Stimulated activated CD8-positive, alpha-beta memory T cell treated with anti-CD3 and anti-CD28 coated beads, Interleukin-15, amount 100 ng/mL, for 4 hours (primary cell): ENCODE results near the gene UQCC2.

Experiments
- DNase-seq, 2 donors: peaks; one replicate each; pipeline ENCODE4 v3.0.0-alpha.2; 2020; ENCODE audit warnings: low read depth in 2 of 2

Gene UQCC2

DNA sequence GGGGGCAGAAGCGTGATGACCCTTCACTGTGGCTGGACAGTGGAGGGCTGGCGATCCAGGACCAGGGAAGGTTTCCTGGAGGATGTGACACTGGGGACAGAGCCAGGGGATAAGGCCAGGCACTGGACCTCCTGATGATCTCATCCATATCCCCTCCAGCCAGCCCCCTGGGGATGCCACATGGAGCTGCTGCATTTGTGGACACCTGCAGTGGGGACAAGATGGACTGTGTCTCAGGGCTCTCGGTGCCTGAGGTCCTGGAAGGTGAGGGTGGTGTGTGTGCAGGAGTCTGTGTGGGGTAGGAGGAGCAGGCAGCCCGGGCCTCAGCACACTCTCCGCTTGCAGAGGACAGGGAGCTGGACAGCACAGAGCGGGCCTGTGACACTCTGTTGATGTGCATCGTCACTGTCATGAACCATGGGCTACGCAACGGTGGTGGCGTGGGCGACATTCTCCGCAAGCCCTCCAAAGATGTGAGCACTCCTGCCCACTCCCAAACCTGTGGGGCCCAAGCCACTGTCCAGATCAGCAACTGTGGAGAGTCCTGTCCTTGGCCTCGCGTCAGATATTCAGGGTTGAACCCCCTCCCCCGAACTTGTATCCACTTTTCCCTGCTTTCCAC is 19.9 kb downstream of the UQCC2 start:
- no peak for DNase-seq

GRCh38 chr6:33690766-33691165 is 20.7 kb downstream of the UQCC2 start:
- no peak for DNase-seq

DNA sequence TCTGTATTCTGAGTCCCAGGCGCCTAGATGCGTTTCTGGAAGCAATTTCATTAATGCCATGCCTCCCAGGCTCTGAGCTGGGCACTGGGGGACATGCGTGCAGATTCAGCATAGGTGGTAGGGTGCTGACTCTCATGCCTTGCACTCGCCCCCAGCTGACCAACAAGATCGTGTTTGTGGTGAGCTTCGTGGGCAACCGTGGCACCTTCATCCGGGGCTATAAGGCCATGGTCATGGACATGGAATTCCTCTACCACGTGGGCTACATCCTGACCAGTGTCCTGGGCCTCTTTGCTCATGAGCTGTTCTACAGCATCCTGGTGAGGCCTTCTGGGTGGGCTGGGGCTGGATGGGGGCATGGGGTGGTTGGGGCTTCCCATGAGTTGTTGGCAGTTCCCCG is 21.6 kb downstream of the UQCC2 start:
- no peak for DNase-seq

GRCh38 chr6:33689148-33689494 is 22.4 kb downstream of the UQCC2 start:
- no peak for DNase-seq

DNA sequence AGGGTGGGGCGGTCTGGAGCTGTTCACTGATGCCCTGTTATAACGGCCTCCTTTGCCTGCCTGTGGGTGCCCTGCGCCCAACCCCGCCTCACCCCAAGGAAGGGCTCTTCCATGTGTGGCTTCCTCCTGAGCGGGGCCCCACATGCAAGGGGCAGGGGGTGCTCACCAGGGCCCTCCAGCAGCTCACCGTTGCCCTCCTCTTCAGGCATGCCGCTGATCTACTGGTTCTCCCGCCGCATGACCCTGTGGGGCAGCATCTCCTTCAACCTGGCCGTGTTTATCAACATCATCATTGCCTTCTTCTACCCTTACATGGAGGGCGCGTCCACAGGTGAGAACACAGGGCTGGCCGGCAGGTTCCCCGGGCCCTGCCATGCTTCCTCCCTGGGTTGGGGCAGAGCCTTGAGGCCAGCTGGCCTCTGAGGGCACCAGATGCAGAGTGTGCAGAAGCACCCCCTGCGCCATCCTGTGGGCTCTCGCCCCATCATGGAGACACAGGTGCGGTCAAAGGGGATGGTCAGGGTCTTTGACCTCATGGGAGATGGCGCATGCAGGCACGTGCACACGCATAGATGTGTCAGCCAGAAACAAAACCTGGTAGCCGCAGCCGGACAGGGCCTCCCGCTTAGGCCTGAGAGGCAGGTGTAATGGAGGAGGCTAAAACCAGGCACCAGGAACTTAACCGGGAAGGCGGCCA is 22.9 kb downstream of the UQCC2 start:
- DNase-seq: no peak

- DNase-seq: no peak
Measured at GRCh38 chr6:33688006-33688405, 23.5 kb downstream of the UQCC2 start.

- DNase-seq: no peak
Measured at GRCh38 chr6:33686981-33687975, 24.2 kb downstream of the UQCC2 start.

- no peak for DNase-seq
Measured at GRCh38 chr6:33686225-33686924, 25.1 kb downstream of the UQCC2 start.

DNA sequence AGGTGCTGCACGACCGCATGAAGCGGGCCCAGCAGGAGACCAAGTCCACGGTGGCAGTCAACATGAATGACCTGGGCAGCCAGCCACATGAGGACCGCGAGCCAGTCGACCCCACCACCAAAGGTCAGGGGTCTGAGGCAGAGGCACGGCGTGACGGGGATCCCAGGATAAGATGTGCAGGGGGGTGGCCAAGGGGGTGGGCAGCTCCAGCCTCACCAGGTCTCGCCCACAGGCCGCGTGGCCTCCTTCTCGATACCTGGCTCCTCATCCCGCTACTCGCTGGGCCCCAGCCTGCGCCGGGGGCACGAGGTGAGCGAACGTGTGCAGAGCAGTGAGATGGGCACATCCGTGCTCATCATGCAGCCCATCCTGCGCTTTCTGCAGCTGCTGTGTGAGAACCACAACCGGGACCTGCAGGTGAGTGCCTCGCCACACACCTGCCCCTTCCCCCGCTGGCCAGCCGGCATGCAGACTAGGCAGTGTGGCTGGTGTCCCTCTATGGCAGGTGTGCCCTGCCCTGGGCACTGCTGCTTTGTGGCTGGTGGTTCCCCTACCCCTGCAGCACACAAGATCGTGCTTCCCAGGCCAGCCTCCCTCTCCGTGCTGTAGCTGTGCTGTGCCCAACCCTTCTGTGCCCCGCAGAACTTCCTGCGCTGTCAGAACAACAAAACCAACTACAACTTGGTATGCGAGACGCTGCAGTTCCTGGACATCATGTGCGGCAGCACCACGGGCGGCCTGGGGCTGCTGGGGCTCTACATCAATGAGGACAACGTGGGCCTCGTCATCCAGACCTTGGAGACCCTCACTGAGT is 25.9 kb downstream of the UQCC2 start:
- no peak for DNase-seq

DNA sequence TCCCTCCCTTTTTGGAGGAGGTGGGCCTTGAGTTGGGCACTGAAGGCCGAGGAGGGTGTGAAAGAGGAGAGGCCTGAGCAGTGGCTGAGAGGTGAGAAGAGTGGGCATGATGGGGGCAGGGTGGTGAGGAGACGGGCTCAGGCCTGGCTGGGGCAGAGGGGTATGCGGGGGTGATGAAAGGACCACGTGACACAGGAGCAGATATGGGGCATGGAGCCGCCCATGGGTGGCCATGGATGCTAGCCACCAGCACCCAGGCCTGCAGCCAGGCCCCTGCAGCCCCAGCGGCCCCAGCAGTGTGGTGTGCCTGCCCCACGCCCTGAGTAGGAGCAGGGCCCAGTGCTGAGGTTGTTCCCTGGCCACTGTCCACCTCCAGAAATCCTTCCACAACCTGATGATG is 26.5 kb downstream of the UQCC2 start:
- DNase-seq: no peak

DNA sequence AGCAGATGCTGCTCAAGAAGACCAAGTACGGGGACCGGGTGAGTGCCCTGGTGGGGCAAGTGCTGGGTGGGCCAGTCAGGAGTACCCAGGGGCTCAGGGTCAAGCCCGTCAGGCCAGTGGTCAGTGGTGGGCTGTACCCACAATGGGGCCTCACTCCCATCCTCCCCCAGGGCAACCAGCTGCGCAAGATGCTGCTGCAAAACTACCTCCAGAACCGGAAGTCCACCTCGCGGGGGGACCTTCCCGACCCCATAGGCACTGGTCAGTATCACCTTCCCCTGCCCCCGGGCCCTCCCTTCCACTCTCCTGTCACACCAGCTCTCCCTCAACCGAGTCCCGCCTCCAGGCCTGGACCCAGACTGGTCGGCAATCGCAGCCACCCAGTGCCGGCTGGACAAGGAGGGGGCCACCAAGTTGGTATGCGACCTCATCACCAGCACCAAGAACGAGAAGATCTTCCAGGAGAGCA is 27.0 kb downstream of the UQCC2 start:
- DNase-seq: no peak

DNA sequence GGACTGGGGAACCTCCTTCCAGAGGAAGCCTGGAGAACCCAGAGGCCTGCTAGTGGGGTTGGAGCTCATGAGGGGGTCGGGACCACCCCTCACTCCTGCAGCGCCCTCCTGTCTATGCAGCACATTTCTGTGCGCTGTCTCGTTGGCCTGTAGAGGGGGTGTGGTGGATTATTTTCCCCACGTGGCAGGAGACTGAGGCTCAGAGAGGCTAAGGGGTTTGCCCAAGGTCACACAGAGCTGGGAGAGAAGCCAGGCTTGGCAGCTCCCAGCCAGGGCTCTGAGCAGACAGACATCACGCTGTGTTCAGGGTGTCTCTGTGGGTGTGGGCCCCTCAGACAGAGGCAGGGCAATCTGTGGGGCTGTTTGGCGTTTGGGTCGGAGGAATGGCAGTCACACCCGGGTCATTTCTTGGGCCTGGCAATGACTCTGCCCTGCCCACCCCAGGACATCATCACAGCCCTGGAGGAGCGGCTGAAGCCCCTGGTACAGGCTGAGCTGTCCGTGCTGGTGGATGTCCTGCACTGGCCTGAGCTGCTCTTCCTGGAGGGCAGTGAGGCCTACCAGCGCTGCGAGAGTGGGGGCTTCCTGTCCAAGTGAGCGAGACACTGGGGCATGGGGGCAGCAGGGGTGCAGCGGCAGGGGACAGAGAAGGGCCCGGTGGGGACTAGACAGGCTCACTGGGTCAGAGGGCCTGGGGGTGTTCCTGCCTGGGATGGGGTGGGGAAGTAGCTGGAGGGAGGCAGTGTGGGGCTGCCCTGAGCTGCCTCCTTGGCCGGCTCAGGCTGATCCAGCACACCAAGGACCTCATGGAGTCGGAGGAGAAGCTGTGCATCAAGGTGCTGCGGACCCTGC is 27.7 kb downstream of the UQCC2 start:
- no peak for DNase-seq

- DNase-seq: peak; percentile 23 to 67
Measured at GRCh38 chr6:33683051-33683571, 28.4 kb downstream of the UQCC2 start.

- DNase-seq: no peak
Measured at GRCh38 chr6:33682341-33682740, 29.2 kb downstream of the UQCC2 start.

DNA sequence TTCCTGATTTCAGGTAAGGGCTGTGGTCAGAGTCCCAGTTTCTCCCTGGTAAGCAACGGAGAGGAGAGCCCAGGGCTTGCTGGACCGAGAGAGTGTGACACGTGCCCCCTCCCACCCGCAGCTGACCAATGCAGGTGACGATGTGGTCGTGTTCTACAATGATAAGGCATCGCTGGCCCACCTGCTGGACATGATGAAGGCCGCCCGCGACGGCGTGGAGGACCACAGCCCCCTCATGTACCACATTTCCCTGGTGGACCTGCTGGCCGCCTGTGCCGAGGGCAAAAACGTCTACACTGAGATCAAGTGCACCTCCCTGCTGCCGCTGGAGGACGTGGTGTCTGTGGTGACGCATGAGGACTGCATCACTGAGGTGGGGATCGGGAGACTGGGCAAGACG is 31.7 kb downstream of the UQCC2 start:
- DNase-seq: no peak

GRCh38 chr6:33678932-33679490 is 32.5 kb downstream of the UQCC2 start:
- no peak for DNase-seq

GRCh38 chr6:33678233-33678931 is 33.1 kb downstream of the UQCC2 start:
- no peak for DNase-seq

DNA sequence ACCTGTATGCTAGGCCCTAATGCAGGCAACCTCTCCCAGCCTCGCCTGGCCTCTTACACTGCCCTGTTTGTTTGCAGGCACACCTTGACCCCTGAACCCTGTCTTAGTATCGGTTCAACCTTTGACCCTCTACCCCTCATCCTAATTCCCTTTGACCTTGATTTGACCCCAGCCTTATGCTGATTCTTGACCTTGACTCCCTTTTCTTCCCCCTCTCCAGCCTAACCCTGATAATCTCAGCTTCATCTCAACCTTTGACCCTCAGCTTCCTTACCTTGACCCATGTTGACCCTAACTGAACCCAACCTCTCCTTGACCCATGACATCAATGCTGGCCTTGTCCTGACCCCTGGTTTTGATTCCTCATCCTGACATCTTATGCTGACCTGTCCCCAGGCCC is 33.8 kb downstream of the UQCC2 start:
- no peak for DNase-seq

DNA sequence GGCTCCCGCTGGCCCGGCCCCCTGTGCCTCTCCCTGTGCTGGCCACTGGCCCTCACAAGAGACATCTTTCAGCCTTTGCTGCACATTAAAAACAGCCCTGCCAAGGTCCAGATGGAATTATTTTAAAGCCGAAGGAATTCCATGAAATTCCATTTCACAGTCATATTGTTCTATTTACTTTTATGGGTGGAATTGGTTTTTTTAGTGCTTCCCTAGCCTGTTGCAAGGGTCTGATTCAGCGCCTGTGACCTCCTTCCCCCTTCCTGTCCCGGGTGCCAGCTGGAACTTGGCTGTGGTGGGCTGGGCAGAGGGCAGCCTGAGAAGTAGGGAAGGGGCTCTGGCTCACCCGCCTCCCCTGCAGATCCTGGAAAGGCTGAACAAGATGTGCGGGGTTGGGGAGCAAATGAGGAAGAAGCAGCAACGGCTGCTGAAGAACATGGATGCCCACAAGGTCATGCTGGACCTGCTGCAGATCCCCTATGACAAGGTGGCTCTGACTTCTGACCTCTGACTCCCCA is 34.3 kb downstream of the UQCC2 start:
- no peak for DNase-seq
